OCI-LY1 (cell line): ENCODE results near the gene ATXN7L1.

Experiments
- H2AFZ ChIP-seq: fragments of 200-600 bp; sonication (generic), shearing (Covaris generic); 2 replicates; pipeline ENCODE4 v1.6.0; 2014; ENCODE audit warnings: antibody characterized with exemption, mild to moderate bottlenecking, low read length
- H3F3A ChIP-seq: fragments of 200-600 bp; sonication (generic), shearing (Covaris generic); 2 replicates; pipeline ENCODE4 v1.6.0; 2014; ENCODE audit warnings: mild to moderate bottlenecking, antibody characterized with exemption, low read length, moderate library complexity; ENCODE audit not compliant: insufficient read depth
- H3K27ac ChIP-seq: fragments of 200-600 bp; sonication (generic); 2 replicates; pipeline ENCODE4 v1.5.1; 2014; ENCODE audit warnings: low read length, mixed run types, mild to moderate bottlenecking, low read depth; ENCODE audit not compliant: poor library complexity, severe bottlenecking
- H3K27me3 ChIP-seq: fragments of 200-600 bp; sonication (generic); 2 replicates; pipeline ENCODE4 v1.6.0; 2014; ENCODE audit warnings: antibody characterized with exemption, mild to moderate bottlenecking, low read length, moderate library complexity; ENCODE audit not compliant: insufficient read depth
- H3K36me3 ChIP-seq: fragments of 200-600 bp; sonication (generic); 2 replicates; pipeline ENCODE4 v1.6.1; 2014; ENCODE audit warnings: mild to moderate bottlenecking, antibody characterized with exemption, low read length, moderate library complexity, mixed read lengths; ENCODE audit not compliant: insufficient read depth
- H3K4me1 ChIP-seq: fragments of 200-600 bp; sonication (generic); 2 replicates; pipeline ENCODE4 v1.5.1; 2014; ENCODE audit warnings: mild to moderate bottlenecking, low read length, moderate library complexity; ENCODE audit not compliant: insufficient read depth, severe bottlenecking
- H3K4me2 ChIP-seq: fragments of 200-600 bp; sonication (generic), shearing (Covaris generic); 2 replicates; pipeline ENCODE4 v1.6.1; 2014; ENCODE audit warnings: low read length
- H3K4me3 ChIP-seq: fragments of 200-600 bp; sonication (generic); 2 replicates; pipeline ENCODE4 v1.5.1; 2014; ENCODE audit warnings: low read length, low read depth, mild to moderate bottlenecking, mixed read lengths; ENCODE audit not compliant: poor library complexity, severe bottlenecking
- H3K79me2 ChIP-seq: fragments of 200-600 bp; shearing (Covaris generic); 2 replicates; pipeline ENCODE4 v1.6.1; 2016; ENCODE audit warnings: mixed run types, low read length, mixed read lengths; ENCODE audit not compliant: insufficient read depth
- H3K9ac ChIP-seq: fragments of 200-600 bp; sonication (generic), shearing (Covaris generic); 2 replicates; pipeline ENCODE4 v1.6.1; 2014; ENCODE audit warnings: mild to moderate bottlenecking, low read length, mixed read lengths
- H3K9me2 ChIP-seq: fragments of 200-600 bp; sonication (generic), shearing (Covaris generic); 2 replicates; pipeline ENCODE4 v1.6.1; 2014; ENCODE audit warnings: low read depth, mild to moderate bottlenecking, low read length, mixed read lengths
- H3K9me3 ChIP-seq: fragments of 200-600 bp; shearing (Covaris generic); 2 replicates; pipeline ENCODE4 v1.6.1; 2014; ENCODE audit warnings: low read length, mixed read lengths
- H4K20me1 ChIP-seq: fragments of 200-600 bp; sonication (generic), shearing (Covaris generic); 2 replicates; pipeline ENCODE4 v1.6.0; 2016; ENCODE audit warnings: mild to moderate bottlenecking, low read length; ENCODE audit not compliant: insufficient read depth
- CTCF ChIP-seq: fragments of 200-600 bp; sonication (generic), shearing (Covaris generic); IDR thresholded peaks from 2 replicates; pipeline ENCODE4 v1.5.1; 2017; ENCODE audit warnings: mild to moderate bottlenecking, antibody characterized with exemption, low read length, moderate library complexity, mixed read lengths
- EZH2 ChIP-seq: fragments of 200-600 bp; sonication (generic), shearing (Covaris generic); IDR thresholded peaks from 2 replicates; pipeline ENCODE4 v1.8.0; 2017; ENCODE audit warnings: borderline replicate concordance, mixed run types, mild to moderate bottlenecking, antibody characterized with exemption, low read length, moderate library complexity, mixed read lengths

The ATXN7L1 gene

GRCh38 chr7:105567024-105567423 is 309.4 kb downstream of the ATXN7L1 start:
- no peak overlapping the region for H3K4me3 ChIP-seq
- H4K20me1 ChIP-seq = no peaks in the 10 kb centered on the region
- H3K27ac ChIP-seq = no peak overlapping the region
- peaks cover 78% of the 10 kb centered on the region for H3K36me3 ChIP-seq
- no peaks in the 10 kb centered on the region for H3K79me2 ChIP-seq
- H3F3A ChIP-seq = no peaks in the 10 kb centered on the region
- H3K9ac ChIP-seq = no peak overlapping the region
- no peaks in the 10 kb centered on the region for H3K9me2 ChIP-seq
- no peak overlapping the region for H3K4me2 ChIP-seq
- no peaks in the 10 kb centered on the region for H3K9me3 ChIP-seq
- H3K4me1 ChIP-seq = no peaks in the 10 kb centered on the region
- H3K27me3 ChIP-seq = no peaks in the 10 kb centered on the region
- no peak overlapping the region for H2AFZ ChIP-seq
- TF ChIP-seq CTCF (no peak), EZH2 (no peak)

DNA sequence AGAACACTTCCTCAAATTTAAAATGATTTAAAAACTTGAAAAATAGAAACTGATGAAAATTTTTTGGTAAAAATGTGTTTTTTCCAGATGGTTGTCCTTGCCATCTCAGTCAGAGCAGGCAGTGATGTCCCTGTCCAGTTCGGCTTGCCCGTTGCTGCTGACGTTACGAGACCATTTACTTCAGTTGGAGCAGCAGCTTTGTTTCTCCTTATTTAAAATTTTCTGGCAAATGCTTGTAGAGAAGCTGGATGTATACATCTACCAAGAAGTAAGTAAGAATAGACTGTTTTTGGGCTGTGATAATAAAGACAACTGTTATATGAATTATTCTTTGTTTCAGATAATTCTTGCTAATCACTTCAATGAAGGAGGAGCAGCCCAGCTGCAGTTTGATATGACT is 311.2 kb downstream of the ATXN7L1 start:
- Histone ChIP-seq H3K4me3 (no peak overlapping the region), H3K9ac (no peak overlapping the region), H3K4me1 (no peaks in the 10 kb centered on the region), H4K20me1 (no peaks in the 10 kb centered on the region), H3K27me3 (no peaks in the 10 kb centered on the region), H3K9me3 (no peaks in the 10 kb centered on the region), H3K27ac (no peak overlapping the region), H3K79me2 (no peaks in the 10 kb centered on the region), H3K9me2 (no peaks in the 10 kb centered on the region), H3K36me3 (peaks cover 89% of the 10 kb centered on the region), H2AFZ (no peak overlapping the region), H3F3A (no peaks in the 10 kb centered on the region), H3K4me2 (no peak overlapping the region)
- TF ChIP-seq CTCF (no peak), EZH2 (no peak)

GRCh38 chr7:105559926-105560325 is 316.5 kb downstream of the ATXN7L1 start:
- no peak for TF ChIP-seq EZH2
- no peak for TF ChIP-seq CTCF
- Histone ChIP-seq H3K4me1 (no peaks in the 10 kb centered on the region), H3K9me2 (no peaks in the 10 kb centered on the region), H3F3A (no peaks in the 10 kb centered on the region), H3K9me3 (no peaks in the 10 kb centered on the region), H3K27me3 (no peaks in the 10 kb centered on the region), H3K36me3 (peaks cover 84% of the 10 kb centered on the region), H3K4me3 (no peak overlapping the region), H3K4me2 (no peak overlapping the region), H3K27ac (no peak overlapping the region), H4K20me1 (no peaks in the 10 kb centered on the region), H3K9ac (no peak overlapping the region), H2AFZ (no peak overlapping the region), H3K79me2 (no peaks in the 10 kb centered on the region)
